A673 (cell line): ENCODE measurements around the gene CLEC3B.

Source experiments
- CTCF ChIP-seq: fragments of 300-800, 200-600 bp; sonication (generic); conservative IDR thresholded peaks from 2 replicates; pipeline ENCODE4 v1.5.1; 2017; ENCODE audit warnings: low read depth, mild to moderate bottlenecking, antibody characterized with exemption, low read length, moderate library complexity, mixed read lengths
- EZH2 ChIP-seq: fragments of 200-600 bp; sonication (generic); IDR thresholded peaks from 2 replicates; pipeline ENCODE4 v1.6.1; 2017; ENCODE audit warnings: borderline replicate concordance, low read depth, mild to moderate bottlenecking, mixed read lengths, antibody characterized with exemption, low read length; ENCODE audit not compliant: poor library complexity, severe bottlenecking

- no peak for TF ChIP-seq CTCF
- no peak for TF ChIP-seq EZH2
Observed at GRCh38 chr3:45027441-45027840, 1.3 kb downstream of the CLEC3B start.
